ENCODE results near the gene PCNX2. TPM values are rescaled to one million over a fixed set of nuclear protein-coding genes. Genes with fewer than 3 reads are reported as not detected.

Gene PCNX2
- total RNA-seq, 1 experiment from 2014 or later, result 15.3 TPM

GRCh38 chr1:233224311-233224710, 71.2 kb downstream of the PCNX2 start (continued):
- TF ChIP-seq REST (IDR thresholded peaks at IDR 0.05; ENCODE audit: low read depth), result no peak

DNA sequence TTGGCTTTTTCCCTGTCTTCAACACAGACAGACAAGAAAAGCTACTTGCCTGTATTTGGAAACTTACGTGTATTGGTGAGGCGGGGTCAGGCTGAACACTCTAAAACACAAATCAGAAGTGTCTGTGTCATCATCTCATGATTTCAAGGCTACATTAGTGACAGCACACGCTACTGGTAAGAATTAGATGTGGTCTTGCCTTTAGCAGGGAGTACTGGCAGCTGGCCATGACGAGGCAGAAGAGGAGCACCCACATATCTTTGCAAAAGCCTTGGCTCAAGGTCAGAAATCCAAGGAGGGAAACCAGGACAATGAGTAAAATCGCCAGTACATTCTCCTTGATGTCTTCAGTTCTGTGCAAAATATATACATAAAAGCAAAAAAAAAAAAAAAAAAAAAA, 77.7 kb downstream of the PCNX2 start:
- no peak for TF ChIP-seq EZH2 (IDR thresholded peaks at IDR 0.05)
- no peak for TF ChIP-seq ELF1 (IDR thresholded peaks at IDR 0.05; ENCODE audit: borderline replicate concordance, low read depth)
- no peak for TF ChIP-seq SRF (IDR thresholded peaks at IDR 0.05; ENCODE audit: low read depth)
- no peak for TF ChIP-seq POLR2A (IDR thresholded peaks at IDR 0.05; ENCODE audit: borderline replicate concordance, extremely low read depth, insufficient read depth, insufficient read length)
- TF ChIP-seq, protein P1, sequence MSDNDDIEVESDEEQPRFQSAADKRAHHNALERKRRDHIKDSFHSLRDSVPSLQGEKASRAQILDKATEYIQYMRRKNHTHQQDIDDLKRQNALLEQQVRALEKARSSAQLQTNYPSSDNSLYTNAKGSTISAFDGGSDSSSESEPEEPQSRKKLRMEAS (IDR thresholded peaks at IDR 0.05), result no peak
- no peak for TF ChIP-seq EZH2phosphoT487 (IDR thresholded peaks at IDR 0.05; ENCODE audit: borderline replicate concordance)
- TF ChIP-seq, protein P2, sequence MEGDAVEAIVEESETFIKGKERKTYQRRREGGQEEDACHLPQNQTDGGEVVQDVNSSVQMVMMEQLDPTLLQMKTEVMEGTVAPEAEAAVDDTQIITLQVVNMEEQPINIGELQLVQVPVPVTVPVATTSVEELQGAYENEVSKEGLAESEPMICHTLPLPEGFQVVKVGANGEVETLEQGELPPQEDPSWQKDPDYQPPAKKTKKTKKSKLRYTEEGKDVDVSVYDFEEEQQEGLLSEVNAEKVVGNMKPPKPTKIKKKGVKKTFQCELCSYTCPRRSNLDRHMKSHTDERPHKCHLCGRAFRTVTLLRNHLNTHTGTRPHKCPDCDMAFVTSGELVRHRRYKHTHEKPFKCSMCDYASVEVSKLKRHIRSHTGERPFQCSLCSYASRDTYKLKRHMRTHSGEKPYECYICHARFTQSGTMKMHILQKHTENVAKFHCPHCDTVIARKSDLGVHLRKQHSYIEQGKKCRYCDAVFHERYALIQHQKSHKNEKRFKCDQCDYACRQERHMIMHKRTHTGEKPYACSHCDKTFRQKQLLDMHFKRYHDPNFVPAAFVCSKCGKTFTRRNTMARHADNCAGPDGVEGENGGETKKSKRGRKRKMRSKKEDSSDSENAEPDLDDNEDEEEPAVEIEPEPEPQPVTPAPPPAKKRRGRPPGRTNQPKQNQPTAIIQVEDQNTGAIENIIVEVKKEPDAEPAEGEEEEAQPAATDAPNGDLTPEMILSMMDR (IDR thresholded peaks at IDR 0.05 in 2 of 3, conservative IDR thresholded peaks at IDR 0.05 in 1 of 3; ENCODE audit: borderline replicate concordance in 1 of 3, insufficient read depth in 1 of 3, low read depth in 2 of 3, low read length in 2 of 3), result no peak
- TF ChIP-seq ZBTB33 (IDR thresholded peaks at IDR 0.05; ENCODE audit: extremely low read depth, insufficient replicate concordance, low read length), result no peak
- TF ChIP-seq SIN3A (IDR thresholded peaks at IDR 0.05; ENCODE audit: low read depth), result no peak
- no peak for TF ChIP-seq FOSL1 (IDR thresholded peaks at IDR 0.05; ENCODE audit: low read depth)
- DNase-seq (ENCODE audit: low read depth, low spot score) (no peak), ATAC-seq (no peak)
- H3K27ac ChIP-seq (ENCODE audit: low read depth, low read length), result no peak overlapping the region
- POLR2A ChIA-PET, result no interaction called here
- H3K4me2 ChIP-seq (ENCODE audit: low read length), result no peak overlapping the region
- H2AFZ ChIP-seq (ENCODE audit: low read depth, low read length, poor library complexity, severe bottlenecking), result no peak overlapping the region
- RAD21 ChIA-PET (ENCODE audit: low non-redundant PET in 1 of 2, low total read pairs in 2 of 2, uncharacterized antibody in 2 of 2, unreplicated experiment in 2 of 2), result no interaction called here
- H3K9me2 ChIP-seq (ENCODE audit: insufficient read depth), result no peaks in the 10 kb centered on the region
- H3K4me1 ChIP-seq (ENCODE audit: control insufficient read depth in 1 of 2, insufficient read depth in 2 of 2, low read length in 2 of 2), result no peaks in the 10 kb centered on the region
- no peak overlapping the region for H3K4me3 ChIP-seq (replicated peaks in 1 of 2; ENCODE audit: low read depth in 1 of 2, low read length in 2 of 2)
- no peaks in the 10 kb centered on the region for H4K20me1 ChIP-seq (ENCODE audit: insufficient read depth)
- intact Hi-C loops (cut with micrococcal nuclease), result no loop called here
- no peak overlapping the region for H3K9ac ChIP-seq (ENCODE audit: low read length)
- H3K79me2 ChIP-seq (ENCODE audit: insufficient read depth, low read length), result no peaks in the 10 kb centered on the region
- no TSS peak for BruUV-seq (replicated peaks)
- H3K27me3 ChIP-seq (ENCODE audit: insufficient read depth, low read length), result no peaks in the 10 kb centered on the region
- peaks cover 0 to 4% of the 10 kb centered on the region in 2 experiments; a peak in 1 of 4 replicates for H3K36me3 ChIP-seq (ENCODE audit: control insufficient read depth in 1 of 2, insufficient read depth in 2 of 2, low read length in 2 of 2)
- CTCF ChIA-PET, result no interaction called here
- H3K9me3 ChIP-seq (ENCODE audit: control insufficient read depth in 1 of 2, insufficient read depth in 1 of 2, low read depth in 1 of 2, low read length in 2 of 2), result no peaks in the 10 kb centered on the region

Measured in HCT116 (cell line).